Esophagus muscularis mucosa (tissue), 4 donors: ENCODE results near the gene SLC27A3. TPM values are rescaled to one million over a fixed set of nuclear protein-coding genes. Genes with fewer than 3 reads are reported as not detected.
"Not testable (repeated sequence)": the region's sequence is repeated elsewhere in the genome, so short reads cannot be mapped to it uniquely, and the experiment has no call there.

Source experiments
- DNase-seq: peaks from one replicate; pipeline ENCODE4 v3.0.0-alpha.2; 2017; ENCODE audit errors: extremely low spot score
- H3K27ac ChIP-seq, 4 donors: fragments of 200-600 bp; sonication (generic); replicated peaks in 1 of 4; 1 replicate in 3 of 4; 2 replicates in 1 of 4; pipeline ENCODE4 v1.5.1; 2016 to 2019; ENCODE audit warnings: mild to moderate bottlenecking in 1 of 4
- H3K27me3 ChIP-seq, 4 donors: fragments of 200-600 bp; sonication (generic); one replicate each; pipeline versions ENCODE4 v1.5.1 to v1.6.0; 2016 to 2019
- H3K36me3 ChIP-seq, 4 donors: fragments of 200-600 bp; sonication (generic); one replicate each; pipeline ENCODE4 v1.5.1; 2016 to 2019
- H3K4me1 ChIP-seq, 4 donors: fragments of 200-600 bp; sonication (generic); one replicate each; pipeline ENCODE4 v1.5.1; 2016 to 2019
- H3K4me3 ChIP-seq, 4 donors: fragments of 200-600 bp; sonication (generic); 1 replicate in 2 of 4; 2 replicates in 2 of 4; pipeline ENCODE4 v1.5.1; 2016 to 2019; ENCODE audit warnings: mild to moderate bottlenecking in 4 of 4, moderate library complexity in 1 of 4
- H3K9me3 ChIP-seq, 4 donors: fragments of 200-600 bp; sonication (generic); 1 replicate in 3 of 4; 2 replicates in 1 of 4; pipeline ENCODE4 v1.5.1; 2016 to 2019
- EP300 ChIP-seq: sonication (generic); formaldehyde crosslinking; IDR thresholded peaks from one replicate; pipeline ENCODE4 v1.6.1; 2017; ENCODE audit warnings: antibody characterized with exemption
- POLR2A ChIP-seq: fragments of 450-650 bp; IDR thresholded peaks from one replicate; pipeline ENCODE4 v1.6.1; 2017; ENCODE audit warnings: antibody characterized with exemption, moderate library complexity, mild to moderate bottlenecking, low read depth
- POLR2AphosphoS5 ChIP-seq, 2 donors: sonication (generic); formaldehyde crosslinking; IDR thresholded peaks; one replicate each; pipeline ENCODE4 v1.6.1; 2017; ENCODE audit warnings: antibody characterized with exemption in 2 of 2
- WGBS: methylation state at CpG from one replicate; pipeline ENCODE4 v1.1.5; 2018; 5-methylcytosine and 5-hydroxymethylcytosine counted together
- intact Hi-C: fragments of 100-400 bp; cut with DNase I; formaldehyde crosslinking; loops from one replicate; pipeline ENCODE4 v1.15.1; 2023
- total RNA-seq, 4 donors: library from RNA; depleted of rRNA; stranded (reverse); fragments of >200 nt; gene quantifications; one replicate each; pipeline versions ENCODE4 v1.1.0 to v1.2.1, GENCODE V29; 2016
- TF ChIP-seq, protein P1 (sequence below), 3 experiments: fragments of 200-600 bp in 2 of 3; fragments of 450-650 bp in 1 of 3; sonication (generic) in 2 of 3; IDR thresholded peaks; one replicate each; pipeline ENCODE4 v1.5.1; 2017 to 2019; ENCODE audit warnings: antibody characterized with exemption in 3 of 3, mild to moderate bottlenecking in 2 of 3, moderate library complexity in 1 of 3

Gene SLC27A3
- total RNA-seq, 4 donors from 2014 or later, result 12.9 to 29.5 (median 19.9) TPM

DNA sequence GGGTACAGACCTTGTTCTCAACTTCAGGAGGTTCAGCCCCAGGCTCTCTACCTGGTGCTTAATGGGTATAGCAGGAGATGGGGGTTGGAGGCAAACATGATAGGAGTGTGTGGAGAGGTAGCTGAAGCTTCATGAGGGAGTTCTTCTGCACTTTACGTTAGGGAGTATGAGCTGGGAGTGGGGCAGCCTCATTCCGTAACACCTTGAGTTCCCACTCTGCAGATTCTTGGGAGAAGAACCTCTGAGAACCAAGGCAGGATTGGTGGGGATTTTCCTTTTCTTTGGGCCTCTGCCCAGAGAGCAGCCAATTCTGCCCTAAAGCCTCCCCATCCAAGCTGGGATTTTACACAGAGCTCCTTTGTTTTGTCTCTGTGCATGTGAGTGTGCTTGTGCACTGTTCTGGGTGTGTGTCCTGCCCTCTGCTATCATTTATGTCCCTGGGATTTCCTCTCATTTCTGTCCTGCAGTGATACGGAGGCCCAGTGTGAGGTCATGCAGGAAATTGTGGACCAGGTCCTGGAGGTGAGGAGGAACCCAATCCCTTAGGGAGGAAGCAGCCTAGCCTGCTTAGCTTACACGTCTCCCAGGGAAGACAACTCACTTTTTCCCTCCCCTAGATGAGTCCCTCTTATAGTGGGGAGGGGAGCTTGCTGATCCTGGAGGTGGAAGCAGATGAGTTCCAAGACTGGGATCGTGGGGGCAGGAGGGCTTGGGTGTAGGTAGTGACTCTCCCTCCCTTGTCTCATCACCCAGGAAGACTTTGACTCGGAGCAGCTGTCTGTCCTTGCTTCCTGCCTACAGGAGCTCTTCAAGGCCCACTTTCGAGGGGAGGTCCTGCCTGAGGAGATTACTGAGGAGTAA, 11.6 kb upstream of the SLC27A3 start:
- H3K27ac ChIP-seq, result peak overlapping the region in 3 of 4 donors; percentile 6 to 47 (median 16)
- TF ChIP-seq, protein P1, sequence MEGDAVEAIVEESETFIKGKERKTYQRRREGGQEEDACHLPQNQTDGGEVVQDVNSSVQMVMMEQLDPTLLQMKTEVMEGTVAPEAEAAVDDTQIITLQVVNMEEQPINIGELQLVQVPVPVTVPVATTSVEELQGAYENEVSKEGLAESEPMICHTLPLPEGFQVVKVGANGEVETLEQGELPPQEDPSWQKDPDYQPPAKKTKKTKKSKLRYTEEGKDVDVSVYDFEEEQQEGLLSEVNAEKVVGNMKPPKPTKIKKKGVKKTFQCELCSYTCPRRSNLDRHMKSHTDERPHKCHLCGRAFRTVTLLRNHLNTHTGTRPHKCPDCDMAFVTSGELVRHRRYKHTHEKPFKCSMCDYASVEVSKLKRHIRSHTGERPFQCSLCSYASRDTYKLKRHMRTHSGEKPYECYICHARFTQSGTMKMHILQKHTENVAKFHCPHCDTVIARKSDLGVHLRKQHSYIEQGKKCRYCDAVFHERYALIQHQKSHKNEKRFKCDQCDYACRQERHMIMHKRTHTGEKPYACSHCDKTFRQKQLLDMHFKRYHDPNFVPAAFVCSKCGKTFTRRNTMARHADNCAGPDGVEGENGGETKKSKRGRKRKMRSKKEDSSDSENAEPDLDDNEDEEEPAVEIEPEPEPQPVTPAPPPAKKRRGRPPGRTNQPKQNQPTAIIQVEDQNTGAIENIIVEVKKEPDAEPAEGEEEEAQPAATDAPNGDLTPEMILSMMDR (IDR thresholded peaks at IDR 0.05), result no peak
- TF ChIP-seq POLR2AphosphoS5 (IDR thresholded peaks at IDR 0.05), result peak; percentile 35 to 40
- WGBS, result 63% methylated on average over 6 of the region's 7 CpGs

DNA sequence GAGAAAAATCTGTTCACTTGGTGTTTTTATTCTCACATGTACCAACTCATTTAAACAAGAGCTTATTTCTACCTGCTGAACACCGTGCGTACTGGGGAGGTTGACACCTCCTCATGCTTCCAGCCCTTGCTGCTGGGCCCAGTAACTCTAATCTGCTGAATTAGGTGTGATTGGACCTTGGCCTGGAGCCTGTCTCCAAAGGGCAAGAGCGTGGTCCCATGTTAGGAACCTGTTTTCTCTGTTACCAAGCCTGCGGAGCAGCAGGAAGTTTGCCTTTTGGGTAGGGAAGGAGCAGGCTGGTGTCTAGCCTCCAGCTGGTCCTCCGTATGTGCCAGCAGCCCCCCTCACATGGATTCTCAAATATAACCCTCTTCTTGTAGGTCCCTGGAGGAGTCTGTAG, 10.9 kb upstream of the SLC27A3 start:
- TF ChIP-seq EP300 (no peak), POLR2AphosphoS5 (IDR thresholded peaks at IDR 0.05) (no peak), POLR2A (no peak)
- TF ChIP-seq, protein P1 (IDR thresholded peaks at IDR 0.05), result no peak
- intact Hi-C loops, result no loop called here
- WGBS, result 83% methylated on average over 5 of the region's 5 CpGs
- Histone ChIP-seq H3K36me3 (peaks cover 36 to 100% (median 88%) of the 10 kb centered on the region in 4 donors), H3K9me3 (no peaks in the 10 kb centered on the region), H3K4me3 (no peak overlapping the region), H3K4me1 (peaks cover 0 to 8% (median 0%) of the 10 kb centered on the region in 4 donors), H3K27me3 (no peaks in the 10 kb centered on the region), H3K27ac (peak overlapping the region in 1 of 4 donors; percentile 47)
- DNase-seq, result no peak

More for the DNA sequence above, 11.6 kb upstream of the SLC27A3 start:
- no peak overlapping the region for H3K4me3 ChIP-seq
- no peaks in the 10 kb centered on the region for H3K27me3 ChIP-seq
- intact Hi-C loops, result no loop called here
- H3K9me3 ChIP-seq, result no peaks in the 10 kb centered on the region
- peaks cover 0 to 8% (median 0%) of the 10 kb centered on the region in 4 donors for H3K4me1 ChIP-seq
- H3K36me3 ChIP-seq, result peaks cover 43 to 100% (median 88%) of the 10 kb centered on the region in 4 donors
- no peak for DNase-seq

GRCh38 chr1:153766663-153767062, 8.5 kb upstream of the SLC27A3 start:
- H3K4me3 ChIP-seq, H3K9me3 ChIP-seq, H3K27ac ChIP-seq, H3K27me3 ChIP-seq, intact Hi-C loops, DNase-seq: not testable (repeated sequence)
- peaks cover 12 to 27% (median 16%) of the 10 kb centered on the region in 4 donors for H3K4me1 ChIP-seq
- peaks cover 34 to 100% (median 88%) of the 10 kb centered on the region in 4 donors for H3K36me3 ChIP-seq
- 91% methylated on average over 10 of the region's 10 CpGs for WGBS

- no peaks in the 10 kb centered on the region for H3K27me3 ChIP-seq
- H3K36me3 ChIP-seq, result peaks cover 34 to 100% (median 90%) of the 10 kb centered on the region in 4 donors
- intact Hi-C loops, result no loop called here
- peaks cover 21 to 34% (median 22%) of the 10 kb centered on the region in 4 donors for H3K4me1 ChIP-seq
- H3K4me3 ChIP-seq, result no peak overlapping the region
- TF ChIP-seq POLR2AphosphoS5 (IDR thresholded peaks at IDR 0.05), result no peak
- no peak for TF ChIP-seq POLR2A
- TF ChIP-seq, protein P1 (IDR thresholded peaks at IDR 0.05), result no peak
- no peak for TF ChIP-seq EP300
- WGBS, result 81% methylated on average over 6 of the region's 11 CpGs
- DNase-seq, result no peak
- H3K9me3 ChIP-seq, result no peaks in the 10 kb centered on the region
- H3K27ac ChIP-seq, result no peak overlapping the region
Observed at GRCh38 chr1:153767519-153767918, 7.7 kb upstream of the SLC27A3 start.

DNA sequence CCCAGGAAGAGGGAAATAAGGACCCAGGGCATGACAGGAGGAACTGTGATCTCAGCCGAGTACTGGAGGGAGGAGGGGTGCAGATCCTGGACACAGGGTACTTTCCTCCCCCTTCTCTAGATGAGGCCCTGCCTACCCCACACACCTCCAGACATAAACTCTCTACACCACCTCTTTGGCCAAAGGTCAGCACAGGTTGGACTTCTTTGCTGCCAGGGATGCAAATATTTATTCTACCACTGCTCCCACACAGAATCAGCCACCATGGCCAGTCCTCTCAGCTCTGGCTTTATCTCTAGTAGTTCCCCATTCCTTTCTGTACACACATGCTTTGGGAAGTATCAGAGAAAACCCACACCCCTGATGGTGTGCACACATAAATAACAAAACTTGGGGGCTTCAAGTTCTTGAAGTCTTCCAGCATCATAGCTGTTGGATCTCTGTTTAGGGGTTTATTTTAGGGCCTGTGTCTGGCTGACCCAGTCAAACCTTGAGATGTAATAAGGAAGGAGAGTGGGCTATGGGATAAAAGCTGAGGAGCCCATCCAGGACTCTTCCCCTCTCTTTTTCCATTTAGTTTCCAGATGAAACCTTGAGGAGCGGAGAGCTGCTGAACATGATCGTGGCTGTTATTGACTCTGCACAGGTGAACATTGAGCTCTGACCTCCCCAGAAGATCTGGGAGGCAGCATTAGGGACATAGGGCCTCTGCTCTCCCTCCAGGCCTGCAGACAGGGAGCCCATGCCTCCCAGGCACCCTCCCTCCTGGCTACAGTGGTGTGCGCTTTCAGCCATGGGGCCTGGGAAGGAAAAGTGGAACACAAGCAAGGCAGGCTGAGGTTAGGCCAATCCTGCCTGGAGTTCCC, 6.7 kb upstream of the SLC27A3 start:
- Histone ChIP-seq H3K4me1 (peaks cover 31 to 37% (median 32%) of the 10 kb centered on the region in 4 donors), H3K4me3 (no peak overlapping the region), H3K36me3 (peaks cover 34 to 100% (median 91%) of the 10 kb centered on the region in 4 donors), H3K9me3 (no peaks in the 10 kb centered on the region), H3K27ac (no peak overlapping the region), H3K27me3 (no peaks in the 10 kb centered on the region)
- WGBS, result 73% methylated on average over 4 of the region's 4 CpGs
- DNase-seq, result no peak
- intact Hi-C loops, result no loop called here
- TF ChIP-seq POLR2A (no peak), EP300 (no peak), POLR2AphosphoS5 (IDR thresholded peaks at IDR 0.05) (no peak)
- TF ChIP-seq, protein P1 (IDR thresholded peaks at IDR 0.05), result no peak
